ENCODE measurements around the gene A1BG.

A1BG gene

DNA sequence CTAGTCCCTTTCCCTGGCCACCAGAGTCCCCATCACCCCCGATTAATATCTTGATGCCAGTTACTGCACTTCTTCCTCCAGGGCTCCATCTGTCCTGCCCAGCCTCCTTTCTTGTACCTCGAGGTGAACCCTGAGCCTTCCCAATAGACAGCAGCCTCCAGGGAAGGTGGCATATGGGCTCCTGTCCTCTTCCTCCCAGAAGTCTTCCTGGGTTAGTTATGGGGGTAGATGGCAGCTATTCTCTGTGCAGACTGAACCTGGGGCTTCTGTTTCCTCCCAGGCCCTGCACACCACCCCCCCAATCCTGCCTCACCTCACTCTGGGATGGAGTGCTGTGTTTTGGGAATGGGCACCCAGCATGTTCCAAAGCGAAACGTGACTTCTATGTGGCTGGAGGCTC lies 44.8 kb upstream of the A1BG start:
- Histone ChIP-seq H3K4me3 (replicated peaks; ENCODE audit: insufficient read depth, low read length) (no peak overlapping the region), H3K27me3 (ENCODE audit: insufficient read depth, poor library complexity, severe bottlenecking) (no peaks in the 10 kb centered on the region), H3K27ac (replicated peaks) (no peak overlapping the region)
- DNase-seq (ENCODE audit: low read depth in 1 of 2, low spot score in 1 of 2), result no peak
- TF ChIP-seq, protein P1, sequence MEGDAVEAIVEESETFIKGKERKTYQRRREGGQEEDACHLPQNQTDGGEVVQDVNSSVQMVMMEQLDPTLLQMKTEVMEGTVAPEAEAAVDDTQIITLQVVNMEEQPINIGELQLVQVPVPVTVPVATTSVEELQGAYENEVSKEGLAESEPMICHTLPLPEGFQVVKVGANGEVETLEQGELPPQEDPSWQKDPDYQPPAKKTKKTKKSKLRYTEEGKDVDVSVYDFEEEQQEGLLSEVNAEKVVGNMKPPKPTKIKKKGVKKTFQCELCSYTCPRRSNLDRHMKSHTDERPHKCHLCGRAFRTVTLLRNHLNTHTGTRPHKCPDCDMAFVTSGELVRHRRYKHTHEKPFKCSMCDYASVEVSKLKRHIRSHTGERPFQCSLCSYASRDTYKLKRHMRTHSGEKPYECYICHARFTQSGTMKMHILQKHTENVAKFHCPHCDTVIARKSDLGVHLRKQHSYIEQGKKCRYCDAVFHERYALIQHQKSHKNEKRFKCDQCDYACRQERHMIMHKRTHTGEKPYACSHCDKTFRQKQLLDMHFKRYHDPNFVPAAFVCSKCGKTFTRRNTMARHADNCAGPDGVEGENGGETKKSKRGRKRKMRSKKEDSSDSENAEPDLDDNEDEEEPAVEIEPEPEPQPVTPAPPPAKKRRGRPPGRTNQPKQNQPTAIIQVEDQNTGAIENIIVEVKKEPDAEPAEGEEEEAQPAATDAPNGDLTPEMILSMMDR (IDR thresholded peaks at IDR 0.05; ENCODE audit: insufficient read depth, low read length), result no peak
- TF ChIP-seq SPI1 (IDR thresholded peaks at IDR 0.05; ENCODE audit: borderline replicate concordance, low read depth), result no peak
- TF ChIP-seq, protein P2, sequence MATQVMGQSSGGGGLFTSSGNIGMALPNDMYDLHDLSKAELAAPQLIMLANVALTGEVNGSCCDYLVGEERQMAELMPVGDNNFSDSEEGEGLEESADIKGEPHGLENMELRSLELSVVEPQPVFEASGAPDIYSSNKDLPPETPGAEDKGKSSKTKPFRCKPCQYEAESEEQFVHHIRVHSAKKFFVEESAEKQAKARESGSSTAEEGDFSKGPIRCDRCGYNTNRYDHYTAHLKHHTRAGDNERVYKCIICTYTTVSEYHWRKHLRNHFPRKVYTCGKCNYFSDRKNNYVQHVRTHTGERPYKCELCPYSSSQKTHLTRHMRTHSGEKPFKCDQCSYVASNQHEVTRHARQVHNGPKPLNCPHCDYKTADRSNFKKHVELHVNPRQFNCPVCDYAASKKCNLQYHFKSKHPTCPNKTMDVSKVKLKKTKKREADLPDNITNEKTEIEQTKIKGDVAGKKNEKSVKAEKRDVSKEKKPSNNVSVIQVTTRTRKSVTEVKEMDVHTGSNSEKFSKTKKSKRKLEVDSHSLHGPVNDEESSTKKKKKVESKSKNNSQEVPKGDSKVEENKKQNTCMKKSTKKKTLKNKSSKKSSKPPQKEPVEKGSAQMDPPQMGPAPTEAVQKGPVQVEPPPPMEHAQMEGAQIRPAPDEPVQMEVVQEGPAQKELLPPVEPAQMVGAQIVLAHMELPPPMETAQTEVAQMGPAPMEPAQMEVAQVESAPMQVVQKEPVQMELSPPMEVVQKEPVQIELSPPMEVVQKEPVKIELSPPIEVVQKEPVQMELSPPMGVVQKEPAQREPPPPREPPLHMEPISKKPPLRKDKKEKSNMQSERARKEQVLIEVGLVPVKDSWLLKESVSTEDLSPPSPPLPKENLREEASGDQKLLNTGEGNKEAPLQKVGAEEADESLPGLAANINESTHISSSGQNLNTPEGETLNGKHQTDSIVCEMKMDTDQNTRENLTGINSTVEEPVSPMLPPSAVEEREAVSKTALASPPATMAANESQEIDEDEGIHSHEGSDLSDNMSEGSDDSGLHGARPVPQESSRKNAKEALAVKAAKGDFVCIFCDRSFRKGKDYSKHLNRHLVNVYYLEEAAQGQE (IDR thresholded peaks at IDR 0.05; ENCODE audit: insufficient replicate concordance, low read depth), result no peak

DNA sequence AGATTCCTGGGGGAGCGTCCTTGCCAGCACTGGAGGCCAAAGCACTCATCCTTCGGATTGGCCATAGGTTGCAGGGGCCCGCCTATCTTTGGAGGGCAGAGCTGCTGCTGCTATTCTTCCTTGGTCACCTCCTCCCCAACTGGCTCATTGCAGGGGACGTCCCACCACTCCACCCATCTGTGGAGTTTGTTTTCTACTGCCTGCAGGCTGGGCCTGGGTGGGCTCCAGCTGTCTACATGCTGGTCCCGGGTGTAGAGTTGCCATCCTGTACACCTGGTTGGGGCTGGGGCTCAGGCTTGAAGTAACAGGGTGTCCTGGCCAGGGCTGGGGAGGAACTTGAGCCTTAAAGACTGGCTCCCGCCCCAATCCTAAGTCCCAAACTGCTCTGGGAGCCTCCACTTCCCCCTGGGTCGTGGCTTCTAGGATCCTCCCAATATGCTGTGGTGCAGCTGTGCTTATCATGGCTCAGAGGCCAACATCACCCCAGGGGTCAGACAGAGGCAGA lies 44.3 kb upstream of the A1BG start:
- TF ChIP-seq GABPA (IDR thresholded peaks at IDR 0.05; ENCODE audit: low read depth) (no peak), SPI1 (IDR thresholded peaks at IDR 0.05; ENCODE audit: borderline replicate concordance, low read depth) (no peak), POLR2AphosphoS5 (IDR thresholded peaks at IDR 0.05; ENCODE audit: low read depth) (no peak)
- TF ChIP-seq, protein P1 (IDR thresholded peaks at IDR 0.05; ENCODE audit: insufficient read depth, low read length), result no peak
- TF ChIP-seq, protein P2 (IDR thresholded peaks at IDR 0.05; ENCODE audit: insufficient replicate concordance, low read depth), result no peak
- no peak overlapping the region for H3K4me3 ChIP-seq (replicated peaks; ENCODE audit: insufficient read depth, low read length)
- no peak overlapping the region for H3K27ac ChIP-seq (replicated peaks)
- no peaks in the 10 kb centered on the region for H3K27me3 ChIP-seq (ENCODE audit: insufficient read depth, poor library complexity, severe bottlenecking)
- DNase-seq (ENCODE audit: low read depth in 1 of 2, low spot score in 1 of 2), result no peak

DNA sequence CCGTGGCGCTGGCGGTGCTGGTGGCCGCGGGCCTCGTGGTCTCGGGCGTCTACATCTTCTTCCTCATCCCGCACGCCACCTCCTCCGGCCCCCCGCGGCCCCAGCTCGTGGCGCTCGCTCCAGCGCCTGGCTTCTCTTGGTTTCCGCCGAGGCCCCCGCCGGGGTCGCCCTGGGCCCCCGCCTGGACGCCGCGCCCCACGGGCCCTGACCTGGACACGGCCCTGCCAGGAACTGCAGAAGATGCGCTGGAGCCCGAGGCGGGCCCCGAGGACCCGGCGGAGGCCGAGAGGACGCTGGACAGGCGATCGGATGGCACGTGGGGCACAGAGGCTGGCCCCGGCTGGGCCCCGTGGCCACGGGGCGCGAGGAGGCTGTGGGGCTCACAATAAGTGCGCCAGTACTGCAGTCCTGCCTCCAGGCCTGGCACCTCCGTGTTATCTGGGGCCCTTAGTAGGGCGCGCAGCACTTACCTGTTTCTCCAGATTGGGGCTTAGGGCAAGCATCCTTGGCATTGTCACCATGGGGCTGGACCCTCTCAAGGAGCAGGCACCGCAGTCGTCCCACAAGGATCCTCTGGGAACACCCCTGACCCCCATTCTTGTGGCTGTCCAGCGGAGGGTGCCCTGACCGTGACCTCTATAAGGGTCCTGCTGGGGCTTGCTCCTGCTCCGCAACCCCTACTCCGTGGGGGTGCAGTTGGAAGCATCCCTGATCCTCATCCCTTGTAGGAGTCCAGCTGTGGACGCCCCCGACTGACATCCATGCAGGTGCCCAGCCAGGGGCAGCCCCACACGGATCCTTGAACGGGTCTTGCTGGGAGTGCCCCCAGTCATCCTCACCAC lies 43.6 kb upstream of the A1BG start:
- no peak overlapping the region for H3K4me3 ChIP-seq (replicated peaks; ENCODE audit: insufficient read depth, low read length)
- TF ChIP-seq, protein P2 (IDR thresholded peaks at IDR 0.05; ENCODE audit: insufficient replicate concordance, low read depth), result no peak
- TF ChIP-seq SPI1 (IDR thresholded peaks at IDR 0.05; ENCODE audit: borderline replicate concordance, low read depth) (no peak), POLR2AphosphoS5 (IDR thresholded peaks at IDR 0.05; ENCODE audit: low read depth) (no peak), GABPA (IDR thresholded peaks at IDR 0.05; ENCODE audit: low read depth) (no peak)
- TF ChIP-seq, protein P1 (IDR thresholded peaks at IDR 0.05; ENCODE audit: insufficient read depth, low read length), result no peak
- DNase-seq (ENCODE audit: low read depth in 1 of 2, low spot score in 1 of 2), result no peak
- no peak overlapping the region for H3K27ac ChIP-seq (replicated peaks)
- no peaks in the 10 kb centered on the region for H3K27me3 ChIP-seq (ENCODE audit: insufficient read depth, poor library complexity, severe bottlenecking)
